HTR-8/SVneo (cell line): ENCODE results near the gene YARS1.

Experiments used
- DNase-seq: peaks from one replicate; pipeline ENCODE4 v3.0.0; 2011; ENCODE audit warnings: low spot score, mixed read lengths; ENCODE audit not compliant: insufficient read length
- FAIRE-seq: peaks from 2 replicates; lab custom pipeline; 2011; peaks lifted over from hg19 to GRCh38; lab: Jason Lieb, UNC

Gene YARS1

GRCh38 chr1:32749771-32750170 lies 67.4 kb downstream of the YARS1 start:
- DNase-seq (no peak), FAIRE-seq (no peak)

- FAIRE-seq, result no peak
- DNase-seq, result no peak
Measured at GRCh38 chr1:32749332-32749731, 67.8 kb downstream of the YARS1 start.

DNA sequence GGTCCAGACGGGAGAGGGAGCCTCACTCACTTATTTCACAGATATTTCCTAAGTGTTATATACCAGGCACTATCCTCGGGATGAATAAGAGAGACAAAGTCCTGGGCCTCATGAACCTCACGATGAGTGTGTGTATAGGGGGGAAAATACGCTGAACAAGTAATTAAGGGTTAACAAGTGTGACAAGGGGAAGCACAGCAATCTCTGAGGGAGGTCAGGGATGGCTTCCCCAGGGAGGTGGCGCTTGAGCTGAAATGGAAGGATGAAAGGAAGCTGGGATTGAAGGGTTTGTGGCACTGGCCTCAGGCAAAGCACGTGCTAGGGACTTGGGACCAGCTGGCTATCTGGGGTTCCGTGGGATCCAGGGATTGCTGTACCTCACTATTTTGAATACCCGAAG lies 68.2 kb downstream of the YARS1 start:
- DNase-seq (no peak), FAIRE-seq (no peak)

GRCh38 chr1:32748348-32748747 lies 68.8 kb downstream of the YARS1 start:
- DNase-seq (no peak), FAIRE-seq (no peak)

DNA sequence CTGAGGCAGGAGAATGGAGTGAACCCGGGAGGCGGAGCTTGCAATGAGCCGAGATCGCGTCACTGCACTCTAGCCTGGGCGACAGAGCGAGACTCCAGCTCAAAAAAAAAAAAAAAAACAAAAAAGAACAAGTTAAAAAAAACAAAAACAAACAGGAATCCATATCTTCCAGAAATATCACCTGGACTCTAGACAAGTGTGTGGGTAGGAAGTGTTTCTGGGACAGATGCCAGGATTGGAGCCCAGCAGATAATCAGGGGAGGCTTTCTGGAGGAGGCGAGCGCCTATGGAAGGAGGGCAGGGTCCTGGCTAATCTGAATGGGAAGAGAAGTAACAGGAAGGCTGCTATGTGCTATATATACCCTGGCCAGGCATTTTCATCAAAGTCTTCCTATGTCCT lies 71.0 kb downstream of the YARS1 start:
- FAIRE-seq (no peak), DNase-seq (no peak)

DNA sequence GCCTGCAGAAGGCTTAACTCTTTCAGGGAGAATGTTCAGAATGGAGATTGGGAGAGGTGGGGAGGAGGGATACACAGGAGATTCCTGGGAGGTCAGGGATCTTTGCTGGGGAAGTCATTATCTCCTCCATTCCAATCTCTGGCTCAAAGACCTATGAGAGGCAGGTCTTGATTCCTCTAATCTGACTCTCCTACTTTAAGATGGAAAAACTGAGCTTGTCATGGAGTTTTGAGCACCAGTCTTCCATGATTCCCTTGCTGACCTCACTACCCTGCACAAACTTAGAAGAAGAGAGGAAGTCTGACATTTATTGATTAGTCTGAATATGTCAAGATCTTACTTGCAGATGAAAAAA lies 73.1 kb downstream of the YARS1 start:
- no peak for DNase-seq
- no peak for FAIRE-seq

DNA sequence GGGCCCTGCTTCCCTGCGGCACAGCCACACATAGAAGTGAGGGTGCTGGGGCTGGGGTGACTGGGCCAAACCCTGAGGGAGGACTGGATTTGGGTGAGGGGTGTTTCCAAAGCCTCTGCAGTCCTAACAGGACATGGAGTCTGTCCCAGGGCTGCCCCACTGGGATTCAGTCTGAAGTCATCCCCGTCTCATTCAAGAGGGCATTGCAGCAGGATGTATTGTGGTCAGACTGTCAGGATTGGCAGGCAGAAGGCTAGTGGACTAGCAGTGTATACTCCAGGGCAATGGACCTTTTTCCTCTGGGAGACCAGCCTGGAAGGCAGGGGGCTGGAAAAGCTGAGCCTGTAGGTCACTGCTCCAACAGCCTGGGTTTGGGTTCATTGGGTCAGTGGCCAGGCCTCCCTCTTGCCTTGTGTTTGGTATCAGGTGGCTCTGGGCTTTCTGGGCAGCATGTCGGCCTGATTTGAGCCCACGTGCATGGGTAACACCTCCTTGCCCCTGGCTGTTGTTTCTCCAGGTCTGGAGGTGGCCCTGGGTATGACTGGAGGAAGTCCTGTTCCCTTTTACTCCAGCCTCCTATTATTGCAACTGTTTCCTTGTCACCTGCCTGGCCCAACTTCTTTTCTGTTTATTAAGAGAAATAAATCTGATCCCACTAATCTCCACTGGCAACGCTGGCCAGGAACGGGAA lies 73.6 kb downstream of the YARS1 start:
- no peak for DNase-seq
- no peak for FAIRE-seq

DNA sequence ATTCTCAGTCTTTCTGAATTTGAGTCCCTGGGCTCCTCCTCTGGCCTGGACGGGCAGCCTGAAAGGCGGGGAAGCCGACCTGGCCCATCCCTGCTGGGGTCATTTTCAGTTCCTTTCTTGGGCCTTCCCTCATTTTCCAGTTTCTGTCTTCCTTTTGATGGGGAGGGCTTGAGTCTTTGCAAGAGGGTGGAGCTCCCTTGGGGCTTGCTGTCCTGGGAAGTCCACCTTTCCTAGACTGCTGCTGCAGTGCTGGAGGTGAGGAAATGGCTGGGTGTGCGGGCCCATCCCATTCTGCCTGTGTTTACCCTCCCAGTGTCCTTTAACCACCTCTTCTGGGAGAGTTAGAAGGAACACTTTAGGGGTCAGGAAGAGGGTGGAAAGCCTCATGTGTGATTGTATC lies 74.2 kb downstream of the YARS1 start:
- DNase-seq (no peak), FAIRE-seq (peak; percentile 13)

- DNase-seq (peak; percentile 28), FAIRE-seq (no peak)
Measured at GRCh38 chr1:32742199-32742947, 74.8 kb downstream of the YARS1 start.

DNA sequence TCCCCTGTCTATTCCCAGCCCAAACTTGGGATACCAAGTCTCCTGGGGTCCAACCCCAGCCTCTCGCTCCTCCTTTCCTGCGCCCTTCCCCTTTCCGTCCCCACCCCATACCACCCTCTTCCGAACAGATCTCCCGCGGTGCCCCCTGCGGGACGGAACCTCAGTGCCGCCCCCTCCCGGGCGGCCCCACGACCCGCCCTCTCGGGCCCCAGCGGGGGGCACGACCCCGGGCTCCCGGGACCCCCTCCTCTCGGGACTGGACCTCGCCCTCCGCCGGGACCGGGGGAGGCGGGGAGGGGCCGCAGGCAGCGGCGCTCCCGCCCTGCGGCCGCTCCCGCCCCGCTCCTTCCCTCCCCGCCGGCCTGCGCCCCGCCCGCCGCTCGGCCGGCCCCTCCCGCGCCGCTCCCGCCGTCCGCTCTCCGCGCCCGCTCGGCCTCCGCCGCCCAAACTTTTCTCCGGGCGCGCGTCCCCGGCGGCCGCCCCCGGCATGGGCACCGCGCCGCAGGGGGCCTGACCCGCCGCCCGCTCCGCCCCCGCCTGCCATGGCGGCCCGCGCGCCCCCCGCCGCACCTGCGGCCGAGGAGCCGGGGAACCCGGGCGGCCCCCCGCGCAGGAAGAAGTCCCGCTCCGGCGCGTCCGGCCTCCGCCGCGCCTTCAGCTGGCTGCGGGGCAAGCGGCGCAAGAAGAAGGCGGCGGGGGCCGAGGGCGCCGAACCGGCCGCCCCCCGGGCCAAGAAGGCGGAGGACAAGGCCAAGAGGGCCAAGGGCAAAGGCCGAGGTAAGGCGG lies 75.6 kb downstream of the YARS1 start:
- FAIRE-seq, result no peak
- DNase-seq, result peak; percentile 55

GRCh38 chr1:32741059-32741412 lies 76.1 kb downstream of the YARS1 start:
- DNase-seq (no peak), FAIRE-seq (no peak)

- no peak for FAIRE-seq
- no peak for DNase-seq
Measured at GRCh38 chr1:32736812-32737791, 80.1 kb downstream of the YARS1 start.

DNA sequence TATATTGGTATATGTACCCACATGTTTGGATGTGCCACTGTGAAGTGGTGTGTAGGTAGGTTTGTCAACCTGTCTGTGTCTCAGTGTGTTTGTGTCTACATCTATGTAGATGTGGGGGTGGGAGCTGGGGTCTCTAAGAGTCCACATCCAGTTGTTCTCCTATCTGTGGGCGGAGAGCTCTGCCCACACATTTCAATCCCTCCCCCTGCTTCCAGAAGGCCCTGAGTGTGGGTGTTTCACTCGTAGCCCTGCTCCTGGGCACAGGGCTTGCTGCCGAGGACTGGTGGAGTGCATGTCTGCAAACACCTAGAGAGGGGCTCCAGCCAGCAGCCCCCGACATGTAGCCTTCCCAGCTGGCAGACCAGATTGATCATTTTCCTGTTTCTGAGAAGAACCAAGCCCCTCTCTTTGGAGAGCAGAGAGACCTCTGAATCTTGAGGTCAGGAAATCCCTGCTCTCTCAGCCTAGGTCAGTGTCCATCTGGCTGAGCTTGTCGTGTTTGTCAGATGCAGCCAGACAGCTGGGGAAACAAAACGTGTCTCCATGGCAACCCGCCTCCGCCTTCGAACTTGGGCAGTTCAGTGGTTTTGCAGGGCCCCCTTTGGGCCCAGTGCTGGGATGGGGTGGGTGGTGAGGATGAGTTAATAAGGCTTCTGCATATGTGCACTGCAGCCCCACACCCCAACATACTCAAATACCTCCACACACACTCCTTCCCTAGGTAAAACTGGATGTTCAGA lies 83.4 kb downstream of the YARS1 start:
- FAIRE-seq, result no peak
- no peak for DNase-seq

DNA sequence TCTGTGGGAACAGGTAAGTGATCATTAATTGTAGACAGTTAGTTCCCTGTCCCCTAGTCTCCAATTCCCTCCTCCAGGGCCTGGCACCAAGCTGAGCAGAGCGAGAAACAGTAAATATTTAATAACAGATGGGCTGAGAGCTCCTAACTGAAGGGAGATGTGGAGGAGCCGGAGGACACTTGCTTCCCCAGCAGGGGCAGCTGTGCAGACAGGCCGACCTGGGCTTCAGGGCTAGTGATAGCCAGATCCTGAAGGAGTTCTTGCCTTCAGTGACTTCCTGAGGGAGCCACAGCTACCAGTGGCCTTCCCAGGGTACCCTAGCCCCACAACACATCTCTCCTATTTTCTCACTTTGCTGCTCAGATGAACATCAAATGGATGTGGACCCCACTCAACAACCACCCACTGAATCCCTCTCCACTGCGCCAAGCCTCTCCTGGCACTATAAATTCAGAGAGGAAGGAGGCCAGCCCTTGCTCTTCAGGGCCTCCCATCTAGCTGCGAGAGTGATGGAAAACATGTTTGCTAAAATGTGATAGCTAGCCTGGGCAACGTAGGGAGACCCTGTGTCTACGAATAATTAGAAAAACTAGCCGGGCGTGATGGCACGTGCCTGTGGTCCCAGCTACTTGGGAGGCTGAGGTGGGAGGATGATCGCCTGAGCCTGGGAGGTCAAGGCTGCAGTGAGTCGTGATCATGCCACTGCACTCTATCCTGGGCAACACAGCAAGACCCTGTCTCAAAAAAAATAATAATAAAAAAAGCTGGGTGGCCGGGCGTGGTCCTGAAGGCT lies 87.7 kb downstream of the YARS1 start:
- no peak for DNase-seq
- no peak for FAIRE-seq

GRCh38 chr1:32728413-32729077 lies 88.6 kb downstream of the YARS1 start:
- DNase-seq (no peak), FAIRE-seq (no peak)

GRCh38 chr1:32727876-32728275 lies 89.3 kb downstream of the YARS1 start:
- FAIRE-seq (no peak), DNase-seq (no peak)

GRCh38 chr1:32725615-32725982 lies 91.6 kb downstream of the YARS1 start:
- FAIRE-seq (no peak), DNase-seq (no peak)
